SK-N-SH (cell line): ENCODE data around the gene LRRC70. TPM values are rescaled to one million over a fixed set of nuclear protein-coding genes. Genes with fewer than 3 reads are reported as not detected.

Source experiments
- CTCF ChIA-PET: fragments of 300-600, 350-600 bp; formaldehyde crosslinking; extraction: SDS; loops from one replicate; lab custom pipeline; 2021; lab: Yijun Ruan, JAX
- POLR2A ChIA-PET: fragments of 350-600 bp; sonication (Branson Sonifier 250); formaldehyde crosslinking; extraction: SDS; loops from one replicate; lab custom pipeline; 2020; ENCODE audit warnings: antibody characterized with exemption, inconsistent platforms; lab: Yijun Ruan, JAX
- DNase-seq: peaks from one replicate; pipeline ENCODE4 v3.0.0; 2012
- H2AFZ ChIP-seq: fragments of 200-600 bp; sonication (generic); 2 replicates; pipeline ENCODE4 v1.8.1; 2016; ENCODE audit warnings: antibody characterized with exemption, mild to moderate bottlenecking, low read depth
- H3F3A ChIP-seq: fragments of 200-600 bp; sonication (generic); replicated peaks from 2 replicates; pipeline ENCODE3; 2016; ENCODE audit warnings: antibody characterized with exemption, mild to moderate bottlenecking; ENCODE audit not compliant: insufficient read depth
- H3K27ac ChIP-seq, 2 experiments: fragments of 200-500 bp in 1 of 2; fragments of 200-600 bp in 1 of 2; sonication (Bioruptor generic) in 1 of 2; sonication (generic), shearing (Covaris generic) in 1 of 2; 2 replicates each; pipeline versions ENCODE4 v1.5.1 to v1.6.1; 2014 to 2016; ENCODE audit warnings: low read depth in 2 of 2, inconsistent platforms in 1 of 2, low read length in 1 of 2, mild to moderate bottlenecking in 1 of 2, mixed read lengths in 1 of 2
- H3K27me3 ChIP-seq: fragments of 200-600 bp; sonication (generic), shearing (Covaris generic); 2 replicates; pipeline ENCODE4 v1.6.1; 2016; ENCODE audit warnings: mixed run types; ENCODE audit not compliant: insufficient read depth
- H3K36me3 ChIP-seq, 2 experiments: fragments of 200-500 bp in 1 of 2; fragments of 200-600 bp in 1 of 2; sonication (Bioruptor generic) in 1 of 2; sonication (generic) in 1 of 2; replicated peaks in 1 of 2; 2 replicates each; pipeline versions ENCODE3 to v1.5.1; 2014 to 2016; ENCODE audit warnings: low read length in 1 of 2, mild to moderate bottlenecking in 1 of 2; ENCODE audit not compliant: insufficient read depth in 2 of 2, control insufficient read depth in 1 of 2
- H3K4me1 ChIP-seq, 2 experiments: fragments of 200-500 bp in 1 of 2; fragments of 200-600 bp in 1 of 2; sonication (Bioruptor generic) in 1 of 2; sonication (generic), shearing (Covaris generic) in 1 of 2; 2 replicates each; pipeline versions ENCODE4 v1.5.1 to v1.6.1; 2014 to 2016; ENCODE audit warnings: low read depth in 1 of 2, low read length in 1 of 2, mixed run types in 1 of 2; ENCODE audit not compliant: insufficient read depth in 2 of 2, control insufficient read depth in 1 of 2
- H3K4me2 ChIP-seq: fragments of 200-600 bp; sonication (generic), shearing (Covaris generic); 2 replicates; pipeline ENCODE4 v1.6.1; 2017; ENCODE audit warnings: mixed run types
- H3K4me3 ChIP-seq, 2 experiments: fragments of 200-500 bp in 1 of 2; fragments of 200-600 bp in 1 of 2; sonication (Bioruptor generic) in 1 of 2; sonication (generic), shearing (Covaris generic) in 1 of 2; 2 replicates each; pipeline versions ENCODE4 v1.5.1 to v1.8.1; 2014 to 2016; ENCODE audit warnings: low read depth in 2 of 2, inconsistent platforms in 1 of 2, low read length in 1 of 2, mild to moderate bottlenecking in 1 of 2, mixed read lengths in 1 of 2, moderate library complexity in 1 of 2
- H3K79me2 ChIP-seq: fragments of 200-600 bp; sonication (generic); 2 replicates; pipeline ENCODE4 v1.8.1; 2017; ENCODE audit warnings: mild to moderate bottlenecking; ENCODE audit not compliant: insufficient read depth
- H3K9ac ChIP-seq: fragments of 200-600 bp; sonication (generic); 2 replicates; pipeline ENCODE4 v1.6.1; 2017; ENCODE audit warnings: mixed run types
- H3K9me2 ChIP-seq: fragments of 200-600 bp; sonication (generic); 2 replicates; pipeline ENCODE4 v1.6.1; 2017; ENCODE audit warnings: mixed run types
- H3K9me3 ChIP-seq: fragments of 200-600 bp; sonication (generic); 2 replicates; pipeline ENCODE4 v1.6.1; 2017; ENCODE audit warnings: mixed run types, mild to moderate bottlenecking, moderate library complexity
- H4K20me1 ChIP-seq: fragments of 200-600 bp; sonication (generic); 2 replicates; pipeline ENCODE4 v1.6.1; 2017; ENCODE audit warnings: mild to moderate bottlenecking, mixed run types; ENCODE audit not compliant: insufficient read depth
- CHD2 ChIP-seq: fragments of 150-350 bp; IDR thresholded peaks from 2 replicates; pipeline ENCODE4 v1.6.1; 2018; ENCODE audit warnings: low read length; ENCODE audit not compliant: partially characterized antibody
- ELF1 ChIP-seq: IDR thresholded peaks from 2 replicates; pipeline ENCODE4 v1.4.0; 2012
- EZH2phosphoT487 ChIP-seq: fragments of 200-600 bp; sonication (generic); IDR thresholded peaks from 2 replicates; pipeline ENCODE4 v1.6.1; 2017; ENCODE audit warnings: low read depth, mixed run types, mild to moderate bottlenecking, antibody characterized with exemption, moderate library complexity, borderline replicate concordance
- FOSL2 ChIP-seq: IDR thresholded peaks from 2 replicates; pipeline ENCODE4 v1.4.0; 2012; ENCODE audit warnings: low read depth, mild to moderate bottlenecking, moderate library complexity, borderline replicate concordance
- FOXJ3 ChIP-seq: sonication (generic); formaldehyde crosslinking; IDR thresholded peaks from 2 replicates; pipeline ENCODE4 v1.5.1; 2020; ENCODE audit warnings: mild to moderate bottlenecking, missing genetic modification reagents
- GATA2 ChIP-seq: sonication (generic); formaldehyde crosslinking; IDR thresholded peaks from 2 replicates; pipeline ENCODE4 v1.5.0; 2020; ENCODE audit warnings: mild to moderate bottlenecking, missing genetic modification reagents
- JUND ChIP-seq: IDR thresholded peaks from 2 replicates; pipeline ENCODE4 v1.4.0; 2012
- MEF2A ChIP-seq: IDR thresholded peaks from 2 replicates; pipeline ENCODE4 v1.4.0; 2012; ENCODE audit warnings: low read depth, borderline replicate concordance
- MXI1 ChIP-seq: IDR thresholded peaks from 2 replicates; pipeline ENCODE4 v1.6.1; 2012; ENCODE audit warnings: mild to moderate bottlenecking, low read depth, low read length, improper control_type of control experiment
- NFIC ChIP-seq: IDR thresholded peaks from 2 replicates; pipeline ENCODE4 v1.4.0; 2012; ENCODE audit warnings: borderline replicate concordance
- POLR2AphosphoS5 ChIP-seq: IDR thresholded peaks from 2 replicates; pipeline ENCODE4 v1.6.1; 2012; ENCODE audit warnings: low read depth, low read length
- RAD21 ChIP-seq: IDR thresholded peaks from 2 replicates; pipeline ENCODE4 v1.6.1; 2012; ENCODE audit warnings: mild to moderate bottlenecking, low read length
- RXRA ChIP-seq: IDR thresholded peaks from 2 replicates; pipeline ENCODE4 v1.4.0; 2012; ENCODE audit warnings: low read depth, mild to moderate bottlenecking, borderline replicate concordance
- SMC3 ChIP-seq: IDR thresholded peaks from 2 replicates; pipeline ENCODE4 v1.6.1; 2012; ENCODE audit warnings: low read depth, low read length, improper control_type of control experiment
- WGBS: methylation state at CpG from one replicate; pipeline ENCODE4 v1.1.6; 2017; ENCODE audit warnings: low lambda C conversion rate; 5-methylcytosine and 5-hydroxymethylcytosine counted together
- polyA plus RNA-seq, 3 experiments: library from polyadenylated mRNA; depleted of rRNA; stranded (reverse); fragments of >200 nt; gene quantifications; 2 replicates each; pipeline ENCODE4 v1.2.3, GENCODE V29; 2012
- TF ChIP-seq, protein P1 (sequence below): fragments of 150-350 bp; IDR thresholded peaks from 2 replicates; pipeline ENCODE4 v1.6.1; 2017; ENCODE audit warnings: antibody characterized with exemption, low read length, low read depth, borderline replicate concordance
- TF ChIP-seq, protein P2 (sequence below): fragments of 150-350 bp; IDR thresholded peaks from 2 replicates; pipeline ENCODE4 v1.6.1; 2016; ENCODE audit warnings: mild to moderate bottlenecking, low read depth, low read length
- TF ChIP-seq, protein P3 (sequence below): IDR thresholded peaks from 2 replicates; pipeline ENCODE4; 2012
- TF ChIP-seq, protein P4 (sequence below): IDR thresholded peaks from 2 replicates; pipeline ENCODE4 v1.4.0; 2012; ENCODE audit warnings: low read depth
- TF ChIP-seq, protein P5 (sequence below): IDR thresholded peaks from 2 replicates; pipeline ENCODE4 v1.4.0; 2012; ENCODE audit warnings: low read depth, borderline replicate concordance

LRRC70 gene
- polyA plus RNA-seq, 1 of the 3 experiments (the other 2 are of a cell fraction): 0.08 TPM

DNA sequence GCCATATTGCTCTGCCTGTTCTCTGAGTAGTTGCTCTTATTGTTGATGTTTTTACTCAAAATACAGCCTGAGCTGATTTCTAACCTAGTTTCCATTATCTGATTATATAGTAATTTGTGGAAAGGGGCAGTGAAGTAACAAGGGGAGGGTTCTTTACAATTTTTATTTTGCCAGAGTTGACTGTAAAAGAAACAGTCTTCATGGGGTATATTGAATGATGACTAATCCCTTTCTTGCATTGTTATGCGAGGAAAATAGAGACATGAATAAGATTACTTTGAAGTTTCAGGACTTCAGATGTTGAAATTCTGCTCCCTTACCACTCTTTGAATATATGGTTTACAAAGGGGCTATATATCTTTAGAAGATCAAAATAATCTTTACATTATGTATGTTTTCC, 9.1 kb upstream of the LRRC70 start:
- 44% methylated on average over 1 of the region's 1 CpG for WGBS
- peaks cover 0 to 6% of the 10 kb centered on the region in 2 experiments; a peak in 2 of 4 replicates for H3K4me1 ChIP-seq
- H2AFZ ChIP-seq: no peak overlapping the region
- H3K9me2 ChIP-seq: no peaks in the 10 kb centered on the region
- ChIA-PET CTCF (no interaction called here), POLR2A (no interaction called here)
- TF ChIP-seq RAD21 (no peak), NFIC (no peak), CHD2 (no peak), MEF2A (no peak), GATA2 (CRISPR knock-in tag) (no peak), POLR2AphosphoS5 (no peak), SMC3 (no peak), FOXJ3 (CRISPR knock-in tag) (no peak), MXI1 (no peak), RXRA (no peak), ELF1 (no peak), FOSL2 (no peak), JUND (no peak), EZH2phosphoT487 (no peak)
- TF ChIP-seq, protein P1, sequence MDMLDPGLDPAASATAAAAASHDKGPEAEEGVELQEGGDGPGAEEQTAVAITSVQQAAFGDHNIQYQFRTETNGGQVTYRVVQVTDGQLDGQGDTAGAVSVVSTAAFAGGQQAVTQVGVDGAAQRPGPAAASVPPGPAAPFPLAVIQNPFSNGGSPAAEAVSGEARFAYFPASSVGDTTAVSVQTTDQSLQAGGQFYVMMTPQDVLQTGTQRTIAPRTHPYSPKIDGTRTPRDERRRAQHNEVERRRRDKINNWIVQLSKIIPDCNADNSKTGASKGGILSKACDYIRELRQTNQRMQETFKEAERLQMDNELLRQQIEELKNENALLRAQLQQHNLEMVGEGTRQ: no peak
- TF ChIP-seq, protein P2, sequence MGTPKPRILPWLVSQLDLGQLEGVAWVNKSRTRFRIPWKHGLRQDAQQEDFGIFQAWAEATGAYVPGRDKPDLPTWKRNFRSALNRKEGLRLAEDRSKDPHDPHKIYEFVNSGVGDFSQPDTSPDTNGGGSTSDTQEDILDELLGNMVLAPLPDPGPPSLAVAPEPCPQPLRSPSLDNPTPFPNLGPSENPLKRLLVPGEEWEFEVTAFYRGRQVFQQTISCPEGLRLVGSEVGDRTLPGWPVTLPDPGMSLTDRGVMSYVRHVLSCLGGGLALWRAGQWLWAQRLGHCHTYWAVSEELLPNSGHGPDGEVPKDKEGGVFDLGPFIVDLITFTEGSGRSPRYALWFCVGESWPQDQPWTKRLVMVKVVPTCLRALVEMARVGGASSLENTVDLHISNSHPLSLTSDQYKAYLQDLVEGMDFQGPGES: no peak
- TF ChIP-seq, protein P3, sequence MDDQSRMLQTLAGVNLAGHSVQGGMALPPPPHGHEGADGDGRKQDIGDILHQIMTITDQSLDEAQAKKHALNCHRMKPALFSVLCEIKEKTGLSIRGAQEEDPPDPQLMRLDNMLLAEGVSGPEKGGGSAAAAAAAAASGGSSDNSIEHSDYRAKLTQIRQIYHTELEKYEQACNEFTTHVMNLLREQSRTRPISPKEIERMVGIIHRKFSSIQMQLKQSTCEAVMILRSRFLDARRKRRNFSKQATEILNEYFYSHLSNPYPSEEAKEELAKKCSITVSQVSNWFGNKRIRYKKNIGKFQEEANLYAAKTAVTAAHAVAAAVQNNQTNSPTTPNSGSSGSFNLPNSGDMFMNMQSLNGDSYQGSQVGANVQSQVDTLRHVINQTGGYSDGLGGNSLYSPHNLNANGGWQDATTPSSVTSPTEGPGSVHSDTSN: no peak
- TF ChIP-seq, protein P4, sequence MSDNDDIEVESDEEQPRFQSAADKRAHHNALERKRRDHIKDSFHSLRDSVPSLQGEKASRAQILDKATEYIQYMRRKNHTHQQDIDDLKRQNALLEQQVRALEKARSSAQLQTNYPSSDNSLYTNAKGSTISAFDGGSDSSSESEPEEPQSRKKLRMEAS: no peak
- TF ChIP-seq, protein P5, sequence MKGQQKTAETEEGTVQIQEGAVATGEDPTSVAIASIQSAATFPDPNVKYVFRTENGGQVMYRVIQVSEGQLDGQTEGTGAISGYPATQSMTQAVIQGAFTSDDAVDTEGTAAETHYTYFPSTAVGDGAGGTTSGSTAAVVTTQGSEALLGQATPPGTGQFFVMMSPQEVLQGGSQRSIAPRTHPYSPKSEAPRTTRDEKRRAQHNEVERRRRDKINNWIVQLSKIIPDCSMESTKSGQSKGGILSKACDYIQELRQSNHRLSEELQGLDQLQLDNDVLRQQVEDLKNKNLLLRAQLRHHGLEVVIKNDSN: no peak
- DNase-seq: no peak
- no peak overlapping the region for H3K27ac ChIP-seq
- H3K4me2 ChIP-seq: no peak overlapping the region
- no peaks in the 10 kb centered on the region for H3K9me3 ChIP-seq
- no peak overlapping the region for H3K4me3 ChIP-seq
- H3K9ac ChIP-seq: no peak overlapping the region
- H3K27me3 ChIP-seq: no peaks in the 10 kb centered on the region
- H3K79me2 ChIP-seq: 0 out of 2 replicates have a peak, but pooled peaks cover 3% of the 10 kb centered on the region
- H3K36me3 ChIP-seq: peaks cover 0 to 27% of the 10 kb centered on the region in 2 experiments
- H4K20me1 ChIP-seq: no peaks in the 10 kb centered on the region
- H3F3A ChIP-seq: no peaks in the 10 kb centered on the region
